IPS DF 19.7 (cell line): ENCODE measurements around the gene NEDD8.

Source experiments
- DNase-seq: peaks from one replicate; pipeline ENCODE4 v3.0.0-alpha.2; 2013; ENCODE audit warnings: low read depth, low spot score

The NEDD8 gene

DNA sequence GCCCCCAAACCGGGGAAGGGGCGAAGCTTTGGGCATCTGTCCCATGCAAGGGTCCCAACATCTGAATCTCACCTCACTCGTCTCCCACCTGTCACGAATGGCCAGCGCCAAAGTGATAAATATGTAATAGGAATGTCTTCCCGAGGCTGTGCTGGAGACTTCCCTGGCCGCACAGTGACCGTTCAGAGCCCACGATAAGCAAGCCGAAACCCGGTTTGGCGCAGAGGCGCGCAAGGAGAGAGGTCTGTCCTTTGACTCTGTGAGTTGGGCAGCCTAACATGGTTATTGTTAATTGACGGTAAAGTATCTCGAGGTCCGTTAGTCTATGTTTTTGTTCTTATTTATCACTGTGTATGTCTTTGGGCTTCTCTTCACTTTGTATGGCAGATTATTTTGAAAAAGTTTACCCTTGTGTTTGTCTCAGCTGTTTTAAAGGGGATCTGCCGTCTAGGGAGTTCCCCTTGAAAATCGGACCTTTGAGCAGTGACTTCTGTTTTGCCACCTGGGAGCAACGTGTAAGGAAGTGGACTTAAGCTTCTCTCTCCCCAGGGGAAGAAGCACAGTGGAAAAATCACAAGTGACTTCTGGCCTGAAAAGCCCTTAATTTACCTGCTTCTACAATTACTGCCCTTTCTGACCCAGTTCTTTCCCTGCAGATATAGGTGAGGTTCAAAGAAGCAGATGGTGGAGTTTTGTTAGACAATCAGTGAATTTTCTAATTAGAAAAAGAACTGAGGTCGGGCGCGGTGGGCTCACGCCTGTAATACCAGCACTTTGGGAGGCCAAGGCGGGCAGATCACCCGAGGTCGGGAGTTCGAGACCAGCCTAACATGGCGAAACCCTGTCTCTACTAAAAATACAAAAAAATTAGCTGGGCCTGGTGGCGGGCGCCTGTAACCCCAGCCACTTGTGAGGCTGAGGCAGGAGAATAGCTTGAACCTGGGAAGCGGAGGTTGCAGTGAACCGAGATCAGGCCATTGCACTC, 35.8 kb downstream of the NEDD8 start:
- DNase-seq, result no peak

DNA sequence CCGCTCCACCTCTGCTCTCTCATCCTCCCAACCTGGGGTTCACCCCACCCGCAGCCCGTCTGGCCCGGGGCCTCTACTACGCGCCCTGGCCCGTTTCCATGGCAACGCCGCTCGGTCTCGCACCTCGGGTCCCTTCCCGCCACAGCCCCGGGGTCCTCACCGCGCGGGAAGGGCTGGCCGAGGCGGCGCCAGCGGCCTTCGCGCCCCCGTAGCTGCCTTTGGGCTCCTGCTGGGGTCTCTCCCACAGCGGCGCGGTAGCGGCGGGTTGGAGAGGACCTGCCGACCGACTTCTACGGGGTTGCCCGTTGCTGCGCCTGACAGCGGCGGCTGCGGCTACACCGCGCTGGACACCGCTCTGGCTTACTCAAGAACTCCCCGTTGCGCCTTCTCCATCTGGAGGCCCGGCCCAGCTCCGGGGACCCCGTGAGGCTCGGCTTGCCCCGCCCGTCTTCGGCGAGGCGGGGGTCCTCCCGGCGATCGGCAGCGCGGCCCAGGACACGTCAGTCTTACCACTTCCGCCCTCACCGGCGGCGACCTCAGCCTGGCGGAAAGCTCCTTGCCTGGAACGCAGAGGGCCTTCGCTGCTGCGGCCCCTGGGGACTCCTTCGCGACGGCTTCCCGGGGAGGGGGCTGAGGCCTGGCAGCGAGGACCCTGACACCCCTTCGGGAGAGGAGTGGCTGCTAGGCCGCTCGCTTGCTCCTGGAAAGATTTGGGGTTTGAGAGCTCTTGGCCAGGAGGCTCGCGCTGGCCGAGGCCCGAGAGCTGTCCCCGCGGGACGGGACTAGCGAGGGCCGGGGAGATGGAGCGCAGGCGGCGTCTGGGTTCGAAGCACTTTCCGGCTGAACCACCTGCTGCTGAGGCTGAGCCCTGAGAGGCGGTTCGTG, 36.7 kb downstream of the NEDD8 start, which contains the start of gene TM9SF1:
Gene TM9SF1, minus strand, starts transcription at position 256 of the 885 bp plus-strand sequence. CDS start 422 bp downstream, outside the sequence.
- no peak for DNase-seq

DNA sequence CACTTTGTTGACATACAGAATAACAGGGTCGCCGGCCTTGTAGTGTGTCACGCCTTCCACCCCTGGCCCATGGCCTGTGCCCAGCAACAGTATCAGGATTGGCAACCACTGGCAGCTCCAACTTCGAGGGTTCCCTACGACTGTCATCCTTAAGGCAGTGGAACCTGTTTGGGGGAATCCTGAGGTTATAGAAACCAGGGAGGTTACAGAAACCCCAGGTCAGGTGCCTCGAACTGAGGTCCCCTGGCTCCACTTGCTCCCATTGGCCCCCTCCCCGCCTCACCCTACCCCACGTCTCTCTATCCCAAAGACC, 37.3 kb downstream of the NEDD8 start:
- DNase-seq, result no peak

DNA sequence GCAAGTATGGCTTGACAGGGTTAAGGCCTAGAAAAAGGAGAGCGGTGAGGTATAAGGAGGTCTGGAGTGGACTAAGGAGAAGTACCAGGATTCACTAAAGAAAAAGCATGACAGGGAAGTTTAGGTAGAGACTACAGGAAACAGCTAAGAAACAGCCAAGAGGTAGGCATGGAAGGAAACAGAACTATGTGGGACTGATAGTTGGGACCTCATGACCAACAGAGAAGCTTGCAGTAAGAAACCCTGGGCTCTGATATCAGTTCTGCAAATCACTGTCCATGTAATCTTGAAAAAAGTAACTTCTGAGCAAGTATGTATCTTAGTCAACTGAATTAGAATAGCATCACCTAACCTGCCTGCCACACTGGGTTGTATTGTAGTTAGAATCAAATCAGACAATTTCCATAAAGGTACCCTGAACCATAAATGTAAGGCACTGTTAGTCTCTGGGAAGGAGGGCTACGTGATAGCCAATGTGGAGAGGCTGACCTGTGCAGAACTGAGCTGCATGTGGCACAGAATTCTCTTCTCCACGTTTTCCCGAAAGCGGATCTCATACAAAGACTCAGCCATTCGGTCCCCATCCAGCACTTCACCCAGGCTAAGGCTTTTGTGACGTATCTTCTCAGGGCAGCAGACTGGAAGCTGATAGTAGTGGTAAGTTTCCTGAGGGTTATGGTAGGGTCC, 37.8 kb downstream of the NEDD8 start:
- DNase-seq, result no peak

DNA sequence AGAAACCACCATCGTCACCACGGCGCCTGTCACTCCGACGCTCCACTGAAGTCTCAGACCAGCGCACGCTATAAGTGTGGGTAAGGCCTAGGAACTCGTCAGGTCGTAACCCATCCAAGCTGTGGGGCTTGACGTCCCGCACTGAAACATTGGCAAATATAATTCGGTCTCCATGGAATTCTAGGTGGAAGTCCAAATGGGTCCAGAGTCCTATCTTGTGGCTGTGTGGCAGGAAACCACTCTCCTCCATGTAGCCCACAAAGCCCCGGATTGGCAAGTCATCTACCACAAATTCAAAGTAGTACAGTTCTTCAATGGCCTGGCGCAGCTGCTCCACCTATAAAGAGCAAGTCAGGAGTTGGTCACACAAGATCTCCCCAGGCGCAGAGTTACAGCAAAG, 39.2 kb downstream of the NEDD8 start:
- DNase-seq, result no peak

DNA sequence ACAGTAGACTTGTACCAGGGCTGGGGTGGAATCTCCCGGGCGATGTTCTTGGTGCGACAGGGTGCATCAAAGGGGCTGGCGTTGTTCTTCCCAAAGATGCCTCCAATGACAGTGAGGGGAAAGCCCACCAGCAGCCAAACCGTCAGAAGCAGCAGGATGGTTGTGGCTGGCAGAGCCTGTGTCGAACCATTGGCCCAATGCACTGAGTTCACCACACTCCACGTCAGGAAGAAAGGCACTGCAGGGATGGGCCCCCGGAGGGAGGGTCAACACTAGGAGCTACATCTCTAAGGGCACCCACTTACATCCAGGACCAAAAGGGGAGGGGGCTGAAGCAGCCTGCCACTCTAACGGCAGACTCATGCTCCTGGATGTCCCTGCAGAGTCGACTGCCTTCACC, 41.8 kb downstream of the NEDD8 start:
- DNase-seq, result no peak

DNA sequence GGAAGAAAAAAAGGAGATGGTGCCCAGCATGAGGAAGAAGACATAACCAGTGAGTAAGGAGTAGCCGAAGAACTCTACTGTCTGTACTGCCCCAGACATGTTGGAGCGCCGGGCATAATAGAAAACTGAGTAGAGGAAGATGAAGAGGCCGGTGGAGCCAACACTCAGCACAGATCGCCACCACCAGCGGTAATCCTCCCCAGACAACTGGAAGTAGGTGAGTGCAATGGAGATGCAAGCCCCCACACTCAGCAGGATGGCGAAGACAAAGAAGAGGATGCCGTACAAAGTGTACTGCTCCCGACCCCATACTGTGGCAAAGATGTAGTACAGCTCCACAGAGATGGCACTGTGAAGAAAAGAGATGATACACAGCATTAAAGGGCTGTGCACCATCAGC, 42.7 kb downstream of the NEDD8 start:
- no peak for DNase-seq

DNA sequence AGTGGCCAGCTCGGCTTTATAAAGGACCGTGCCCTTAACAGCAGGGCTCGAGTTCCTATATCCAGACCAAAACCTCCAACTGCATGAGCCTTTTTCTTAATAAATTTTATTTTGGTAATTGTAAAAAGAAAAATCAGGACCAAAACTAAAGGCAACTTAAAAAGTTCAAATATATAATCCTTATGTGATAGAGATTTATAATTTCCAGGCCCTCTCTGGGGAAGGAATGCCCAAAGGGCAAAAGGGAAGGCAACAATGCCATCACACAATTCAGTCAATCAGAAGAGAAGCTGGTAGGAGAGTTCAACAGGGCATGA, 43.1 kb downstream of the NEDD8 start:
- no peak for DNase-seq

DNA sequence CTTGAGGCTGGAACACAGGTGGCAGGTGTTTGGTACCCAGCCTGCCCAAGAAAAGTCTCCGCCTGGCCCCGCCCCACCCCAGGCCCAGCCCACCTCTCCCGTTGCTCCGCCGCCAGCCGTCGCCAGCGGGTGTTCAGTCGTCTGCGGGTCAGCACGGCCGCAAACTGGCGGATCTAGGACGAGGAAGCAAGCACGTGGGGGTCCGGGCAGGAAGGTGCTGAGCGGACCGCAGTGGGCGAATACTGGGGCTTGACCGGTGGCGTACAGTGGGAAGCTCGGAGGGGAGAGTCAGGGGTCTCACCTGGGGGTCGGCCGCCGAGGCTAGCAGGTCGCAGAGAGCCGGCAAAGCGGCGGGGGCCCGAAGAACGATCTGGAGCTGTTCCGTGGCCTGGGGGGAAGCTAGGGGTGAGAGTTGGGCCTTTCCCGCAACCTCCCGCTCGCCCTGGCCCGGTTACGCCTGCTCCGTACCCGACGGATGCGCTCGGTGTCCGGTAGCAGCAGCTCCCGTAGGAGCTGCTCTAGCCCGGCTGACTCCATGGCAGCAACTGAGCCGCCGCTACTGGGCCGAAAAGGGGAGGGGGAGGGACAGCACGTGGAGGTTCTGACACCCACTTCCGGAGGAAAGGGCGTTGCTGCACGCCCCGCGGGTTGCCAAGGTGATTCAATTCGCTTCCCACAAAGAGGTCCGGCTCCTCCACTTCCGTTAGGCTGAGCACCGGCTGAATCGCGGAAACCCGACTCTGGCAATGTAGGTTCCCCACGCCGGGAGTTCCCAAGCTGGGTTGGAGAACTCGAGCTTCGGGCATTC, 43.7 kb downstream of the NEDD8 start, which contains the start of gene IPO4:
Gene IPO4, minus strand, starts transcription at position 566 of the 808 bp plus-strand sequence. Its CDS starts 29 bp downstream, at position 537.
- DNase-seq, result peak; percentile 95

DNA sequence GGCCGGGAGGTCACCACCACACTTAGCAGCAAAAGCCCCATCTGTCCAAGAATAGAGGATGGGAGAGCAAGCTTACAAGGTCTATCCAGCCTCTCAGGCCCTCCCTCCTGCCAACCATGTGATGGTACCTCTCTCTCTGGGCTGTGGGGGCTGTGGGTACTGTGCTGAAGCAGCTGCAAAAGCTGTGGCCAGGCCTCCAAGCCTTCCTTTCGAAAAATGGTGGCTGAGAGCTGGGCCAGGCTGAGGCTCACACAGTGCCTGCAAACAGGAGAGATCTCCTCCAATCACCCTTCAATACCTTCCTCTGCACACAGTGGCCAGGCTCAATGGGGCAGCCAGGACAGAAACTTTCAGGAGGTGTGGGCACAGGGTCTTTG, 44.6 kb downstream of the NEDD8 start:
- no peak for DNase-seq

DNA sequence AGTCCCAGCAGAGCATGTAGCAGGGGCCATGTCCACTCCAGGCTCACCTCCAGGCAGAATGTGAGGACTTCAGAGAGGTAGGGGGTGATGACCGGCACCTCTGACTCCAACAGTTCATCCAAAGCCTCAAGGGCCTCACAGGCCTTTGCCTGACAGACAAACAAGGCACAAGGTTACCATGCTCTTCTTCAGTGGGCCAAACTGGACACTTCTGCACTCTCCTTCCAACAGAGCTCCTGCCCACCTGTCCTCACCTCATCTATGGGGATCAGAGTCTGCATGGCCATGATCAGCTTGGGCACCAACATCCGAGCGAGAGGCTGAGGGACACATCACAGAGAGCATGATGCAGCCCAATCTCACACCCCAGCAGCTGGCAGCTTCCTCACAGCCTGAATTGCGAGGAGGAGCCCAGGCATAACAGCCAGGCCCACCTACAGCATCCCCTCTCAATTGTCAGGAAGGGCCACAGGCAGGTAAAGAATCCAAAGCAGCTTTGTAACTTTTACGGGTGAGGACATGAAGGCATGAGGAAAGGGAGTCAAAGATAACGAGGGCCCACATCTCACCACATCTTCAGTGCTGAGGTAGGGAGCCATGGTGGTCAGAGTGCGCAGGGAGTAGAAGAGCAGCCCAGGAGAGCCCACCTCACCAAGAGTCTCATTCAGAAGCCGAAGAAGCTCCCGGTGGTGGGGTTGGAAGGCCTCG, 45.2 kb downstream of the NEDD8 start:
- no peak for DNase-seq

DNA sequence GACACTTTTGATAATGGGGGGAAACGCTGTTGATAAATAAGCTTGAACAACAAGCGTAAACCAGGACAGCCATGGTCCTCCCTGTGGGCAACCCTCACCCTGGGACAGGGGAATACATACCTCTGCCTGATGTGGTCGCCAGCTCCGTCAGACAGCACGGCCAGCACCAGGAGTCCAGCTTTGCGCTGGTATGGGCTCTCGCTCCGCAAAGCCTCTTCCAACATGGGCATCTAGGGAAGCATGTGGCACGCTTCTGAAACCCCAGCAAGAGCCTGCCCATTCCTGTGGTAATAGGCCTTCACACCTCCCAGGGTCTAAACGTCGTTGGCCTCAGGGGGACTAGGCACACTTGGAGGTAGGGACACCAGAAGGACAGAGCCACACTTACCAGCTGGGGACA, 46.4 kb downstream of the NEDD8 start:
- DNase-seq, result no peak

DNA sequence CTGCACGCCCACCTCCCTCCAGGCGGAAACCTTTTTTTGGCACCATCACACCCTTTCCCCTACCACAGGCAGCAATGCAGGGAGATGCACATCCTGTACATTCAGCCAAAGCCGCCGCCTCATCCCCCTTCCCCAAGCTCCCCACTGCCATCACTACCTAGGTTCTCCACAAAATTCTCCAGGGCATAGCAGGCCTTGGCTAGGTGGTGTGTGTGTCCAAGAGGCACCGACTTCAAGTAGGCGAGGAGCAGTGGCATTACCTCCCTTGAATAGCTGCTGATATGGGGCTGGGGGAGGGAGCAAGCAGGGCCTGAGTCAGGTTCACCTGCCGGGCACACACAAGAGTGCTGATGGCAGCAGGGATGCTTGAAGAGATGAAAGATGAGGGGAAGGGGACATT, 47.1 kb downstream of the NEDD8 start:
- DNase-seq, result no peak

DNA sequence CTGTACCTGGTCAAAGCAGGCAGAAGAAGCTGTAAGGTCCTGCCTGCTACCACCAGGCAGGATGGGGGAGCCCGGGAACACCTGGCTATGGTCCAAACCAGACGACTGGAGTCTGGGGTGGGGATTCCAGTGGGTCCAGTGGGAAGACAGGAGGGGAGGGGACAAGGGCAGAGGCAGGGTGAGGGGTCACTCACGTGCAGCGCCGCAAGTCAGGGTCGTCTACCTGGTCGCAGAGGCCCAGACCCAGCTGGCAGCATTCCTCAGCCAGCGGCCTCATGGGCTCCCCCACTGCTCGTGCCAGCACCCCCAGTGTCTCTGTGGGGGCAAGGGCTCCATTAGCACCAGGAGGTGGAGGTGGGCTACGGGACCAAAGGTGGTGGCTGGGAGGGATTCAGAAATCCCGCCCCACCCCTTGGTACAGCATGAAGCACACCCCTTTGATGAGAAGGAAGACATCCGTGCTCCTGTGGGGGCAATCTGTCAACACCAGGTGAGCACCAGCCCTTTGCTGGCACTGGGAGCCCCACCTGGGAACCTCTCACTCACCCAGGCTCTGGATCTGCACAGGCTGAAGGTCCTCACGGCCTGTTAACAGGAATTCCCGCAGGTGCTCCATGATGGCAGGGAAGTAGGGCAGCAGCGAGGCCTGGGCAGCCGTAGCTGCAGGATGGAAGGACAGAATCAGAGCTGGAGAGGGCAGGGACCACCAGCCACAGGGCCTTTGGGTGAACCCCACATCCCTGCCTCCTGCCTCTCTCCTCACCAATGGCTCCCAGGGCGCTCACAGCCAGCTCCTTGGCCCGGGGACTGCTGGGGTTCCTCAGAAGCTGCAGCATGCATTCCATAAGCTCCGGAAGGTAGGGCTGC, 47.8 kb downstream of the NEDD8 start:
- DNase-seq, result no peak

DNA sequence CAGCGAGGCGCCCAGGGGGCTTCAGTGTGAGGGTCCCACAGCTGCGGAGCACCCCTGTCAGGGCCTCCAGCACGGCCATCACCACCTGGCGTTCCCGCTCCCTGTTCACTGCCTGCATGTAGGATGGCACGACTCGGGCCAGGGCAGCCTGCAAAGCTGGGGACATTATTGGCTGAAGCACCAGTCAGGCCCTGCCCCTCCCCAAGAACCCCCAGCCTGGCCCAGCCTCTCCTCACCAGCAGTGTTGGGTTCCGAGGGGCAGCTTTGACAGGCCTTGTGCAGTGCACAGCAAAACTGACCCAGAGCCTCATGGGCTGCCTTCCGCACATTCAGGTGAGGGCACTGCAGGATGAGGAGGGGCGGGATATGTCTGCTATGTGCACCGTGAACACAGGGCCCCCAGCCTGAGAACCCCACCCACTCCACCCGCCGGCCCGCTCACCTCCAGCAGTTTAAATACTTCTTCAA, 49.1 kb downstream of the NEDD8 start:
- DNase-seq, result no peak

DNA sequence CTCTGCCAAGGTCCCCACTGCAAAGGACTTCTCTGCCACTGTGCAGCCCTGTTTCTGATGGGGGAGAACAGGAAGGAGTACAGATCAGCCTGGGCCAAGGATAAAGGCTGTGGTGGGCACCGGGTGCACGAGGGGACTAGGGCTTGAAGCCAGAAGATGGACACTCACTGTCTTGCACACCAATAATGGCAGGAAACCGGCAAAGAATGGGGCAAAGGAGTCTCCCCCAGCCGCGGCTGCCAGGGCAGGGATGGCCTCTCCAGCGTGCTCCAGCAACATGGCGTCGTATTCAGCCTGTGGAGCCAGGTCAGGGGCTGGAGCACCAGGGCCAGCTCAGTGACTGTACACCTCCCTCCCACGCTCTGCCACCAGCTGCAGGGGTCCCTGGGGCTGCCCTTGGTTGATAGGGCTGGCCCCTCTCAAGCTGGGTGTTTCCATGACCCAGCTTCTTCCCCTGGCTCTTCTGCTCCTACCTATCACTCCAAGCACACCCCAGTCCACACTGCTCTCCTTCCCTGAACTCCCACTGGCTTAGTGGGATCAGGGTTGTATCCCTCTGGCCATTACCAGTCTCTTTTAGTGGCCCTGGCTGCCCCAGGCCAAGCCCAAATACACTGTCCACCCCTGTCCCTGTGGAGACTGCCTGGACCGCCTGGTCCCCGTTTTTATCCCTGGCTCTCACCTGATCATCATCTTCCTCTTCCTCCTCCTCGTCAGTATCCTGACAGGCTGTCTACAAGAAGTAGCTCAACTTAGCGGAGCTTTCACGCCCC, 49.9 kb downstream of the NEDD8 start:
- DNase-seq, result no peak

DNA sequence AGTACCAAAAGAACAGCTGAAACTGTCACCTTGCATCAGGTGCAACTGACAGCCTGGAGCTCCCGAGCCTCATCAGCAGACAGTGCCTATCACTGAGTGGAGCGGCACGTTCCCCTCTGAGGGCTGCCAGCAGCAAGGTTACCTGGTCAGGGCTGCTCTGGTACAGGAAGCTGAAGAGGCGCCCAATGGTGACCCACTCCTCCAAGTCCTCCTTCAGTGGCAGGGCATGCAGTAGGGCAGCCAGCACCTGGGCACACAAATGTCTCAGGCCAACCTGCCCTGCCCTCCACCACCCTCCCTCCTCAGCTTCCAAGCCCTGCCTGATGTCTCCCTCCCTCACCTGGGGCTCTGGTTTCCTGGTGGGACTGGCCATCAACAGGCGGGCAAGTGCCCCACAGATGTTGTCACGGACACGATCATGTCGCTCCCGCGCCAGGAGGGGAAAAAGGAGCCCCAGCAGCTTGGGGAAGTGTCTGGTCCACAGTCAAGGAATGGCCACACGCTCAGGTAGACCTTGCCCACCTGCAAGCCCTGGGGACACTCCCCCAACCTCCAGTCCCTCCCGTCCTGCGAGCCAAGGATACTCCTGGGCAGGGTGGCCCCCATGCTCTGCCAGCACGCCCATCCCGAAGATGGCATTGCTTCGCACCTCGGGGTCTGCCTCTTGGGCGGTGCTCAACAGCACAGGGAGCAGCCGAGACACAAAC, 50.6 kb downstream of the NEDD8 start:
- no peak for DNase-seq
